Astrocyte (in vitro differentiated cells and primary cell): ENCODE measurements around the gene CTAGE8.
"Not testable (repeated sequence)": the region's sequence is repeated elsewhere in the genome, so short reads cannot be mapped to it uniquely, and the experiment has no call there.

ENCODE experiments used
- CTCF ChIP-seq: IDR thresholded peaks from 2 replicates; pipeline ENCODE4 v1.5.1; 2011; ENCODE audit warnings: low read depth, mild to moderate bottlenecking, inconsistent platforms, low read length, moderate library complexity; ENCODE audit not compliant: insufficient read depth
- EZH2 ChIP-seq: IDR thresholded peaks from 2 replicates; pipeline ENCODE4 v1.6.1; 2012; ENCODE audit warnings: mild to moderate bottlenecking, low read length, inconsistent platforms; ENCODE audit not compliant: insufficient read depth

- not testable (repeated sequence) for TF ChIP-seq CTCF, EZH2
These were observed 48.6 kb downstream of the CTAGE8 start for GRCh38 chr7:144220531-144220930.
